NCI-H2029 treated with DMSO at 0.1 percent for 48 hours (cell line): ENCODE results near the gene LSAMP.

Experiments used
- DNase-seq: peaks from one replicate; lab custom pipeline; 2025; lab: John Stamatoyannopoulos, UW

LSAMP gene

GRCh38 chr3:115958526-115958925 is 486.8 kb downstream of the LSAMP start:
- DNase-seq: no peak

- no peak for DNase-seq
Measured at GRCh38 chr3:115947325-115947724, 498.0 kb downstream of the LSAMP start.

- DNase-seq: peak; percentile 9
Measured at GRCh38 chr3:115943579-115943978, 501.7 kb downstream of the LSAMP start.

- DNase-seq: no peak
Measured at GRCh38 chr3:115937054-115937453, 508.2 kb downstream of the LSAMP start.

- DNase-seq: no peak
Measured at GRCh38 chr3:115932807-115933206, 512.5 kb downstream of the LSAMP start.

GRCh38 chr3:115931581-115931980 is 513.7 kb downstream of the LSAMP start:
- no peak for DNase-seq

GRCh38 chr3:115930922-115931321 is 514.4 kb downstream of the LSAMP start:
- DNase-seq: no peak

- DNase-seq: no peak
Measured at GRCh38 chr3:115930168-115930567, 515.1 kb downstream of the LSAMP start.

GRCh38 chr3:115928376-115928775 is 516.9 kb downstream of the LSAMP start:
- DNase-seq: no peak

- DNase-seq: no peak
Measured at GRCh38 chr3:115927197-115927596, 518.1 kb downstream of the LSAMP start.

- no peak for DNase-seq
Measured at GRCh38 chr3:115922681-115923347, 522.5 kb downstream of the LSAMP start.

GRCh38 chr3:115921711-115922110 is 523.6 kb downstream of the LSAMP start:
- DNase-seq: no peak

GRCh38 chr3:115918900-115919299 is 526.4 kb downstream of the LSAMP start:
- no peak for DNase-seq

- no peak for DNase-seq
Measured at GRCh38 chr3:115916866-115917265, 528.4 kb downstream of the LSAMP start.

- no peak for DNase-seq
Measured at GRCh38 chr3:115915061-115915460, 530.2 kb downstream of the LSAMP start.

GRCh38 chr3:115913069-115913686 is 532.1 kb downstream of the LSAMP start:
- DNase-seq: no peak

- DNase-seq: no peak
Measured at GRCh38 chr3:115912372-115912771, 532.9 kb downstream of the LSAMP start.

GRCh38 chr3:115905871-115906270 is 539.4 kb downstream of the LSAMP start:
- no peak for DNase-seq

GRCh38 chr3:115903843-115904242 is 541.4 kb downstream of the LSAMP start:
- no peak for DNase-seq

- no peak for DNase-seq
Measured at GRCh38 chr3:115901008-115901407, 544.3 kb downstream of the LSAMP start.

GRCh38 chr3:115899535-115899934 is 545.8 kb downstream of the LSAMP start:
- no peak for DNase-seq

GRCh38 chr3:115898656-115899410 is 546.5 kb downstream of the LSAMP start:
- DNase-seq: no peak

- DNase-seq: no peak
Measured at GRCh38 chr3:115891006-115891636, 554.2 kb downstream of the LSAMP start.
